Superior temporal gyrus (tissue), 1 donor: ENCODE data around the gene SLC13A2.

Source experiments
- DNase-seq: peaks from one replicate; pipeline ENCODE4 v3.0.0-alpha.2; 2016; ENCODE audit errors: extremely low spot score

The SLC13A2 gene

DNA sequence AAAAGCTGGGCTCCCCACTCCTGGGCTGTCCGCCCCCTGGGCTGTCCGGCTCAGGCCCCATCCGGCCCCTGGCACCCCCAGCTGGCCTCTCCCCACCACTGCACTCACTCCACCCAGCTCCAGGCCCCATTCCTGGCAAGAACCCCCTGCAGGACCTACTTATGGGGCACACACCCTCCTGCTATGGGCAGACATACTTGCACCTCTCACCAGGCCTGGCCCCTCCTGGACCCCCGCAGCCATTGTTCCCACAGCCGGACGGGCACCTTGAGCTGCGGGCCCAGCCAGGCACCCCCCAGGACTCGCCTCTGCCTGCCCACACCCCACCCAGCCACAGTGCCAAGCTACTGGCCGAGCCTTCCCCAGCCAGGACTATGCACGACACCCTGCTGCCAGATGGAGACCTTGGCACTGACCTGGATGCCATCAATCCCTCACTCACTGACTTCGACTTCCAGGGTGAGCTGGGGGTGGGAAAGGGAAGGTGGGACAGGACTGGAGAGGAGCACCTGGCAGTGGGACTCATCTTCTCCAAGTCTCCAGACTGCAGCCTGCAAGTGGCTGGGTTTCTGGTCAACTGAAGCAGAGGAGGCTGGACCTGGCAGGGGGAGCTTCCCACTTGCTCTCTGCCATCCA, 61.4 kb downstream of the SLC13A2 start:
- no peak for DNase-seq

DNA sequence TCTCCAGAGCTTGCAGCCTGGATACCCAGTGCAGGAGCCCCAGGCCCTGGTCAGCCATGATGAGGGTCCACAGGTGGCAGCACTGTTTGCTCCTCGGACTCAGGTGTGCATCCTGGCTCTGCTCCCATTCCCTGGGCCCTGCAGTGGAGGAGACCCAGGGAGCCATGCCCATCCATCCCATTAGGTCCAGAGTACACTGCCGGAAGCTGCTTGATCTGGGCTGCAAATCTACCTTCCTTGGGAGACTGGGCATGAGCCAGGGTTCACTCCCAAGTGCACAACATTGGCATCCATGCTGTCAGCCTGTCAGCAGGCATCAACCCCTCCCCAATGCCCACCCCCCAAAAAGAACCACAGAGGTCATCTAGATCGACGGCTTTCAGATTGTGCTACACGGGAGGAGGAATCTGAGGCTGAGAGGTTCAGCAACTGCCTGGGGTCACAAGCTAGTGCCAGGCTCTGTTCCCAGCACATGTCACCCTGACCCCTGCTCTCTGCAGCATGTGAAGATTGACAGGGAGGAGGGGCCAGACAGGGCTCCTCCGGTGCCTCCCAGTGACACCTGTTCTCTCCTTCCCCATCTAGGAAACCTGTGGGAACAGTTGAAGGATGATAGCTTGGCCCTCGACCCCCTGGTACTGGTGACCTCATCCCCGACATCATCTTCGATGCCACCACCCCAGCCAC, 63.2 kb downstream of the SLC13A2 start:
- DNase-seq, result no peak

- no peak for DNase-seq
These were observed 63.8 kb downstream of the SLC13A2 start for GRCh38 chr17:28537219-28537610.

DNA sequence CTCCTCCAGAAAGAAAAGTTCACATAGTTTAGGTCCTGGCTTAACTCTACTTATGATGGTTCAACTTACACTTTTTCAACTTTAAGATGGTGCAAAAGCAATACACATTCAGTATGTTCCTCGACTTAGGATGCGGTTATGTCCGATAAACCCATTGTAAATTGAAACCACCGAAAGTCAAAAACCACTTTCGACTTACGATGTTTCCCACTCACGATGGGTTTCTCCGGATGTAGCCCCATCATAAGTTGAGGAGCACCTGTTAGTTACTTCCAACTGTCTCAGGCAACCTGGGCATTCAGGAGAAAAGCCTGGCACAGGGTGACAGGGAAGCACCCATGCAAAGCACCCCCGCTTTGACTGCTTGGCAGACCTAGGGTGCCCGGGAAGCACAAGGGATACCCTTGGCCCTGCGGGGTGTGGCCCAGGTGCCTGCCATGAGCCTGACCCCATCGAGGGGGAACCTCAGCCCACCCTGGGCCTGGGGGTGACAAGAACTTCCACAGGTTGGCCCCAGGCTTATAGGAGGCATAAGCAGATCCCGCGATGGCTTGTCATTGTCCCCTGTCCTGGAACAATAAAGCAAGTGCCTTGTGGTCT, 65.0 kb downstream of the SLC13A2 start:
- DNase-seq, result no peak

GRCh38 chr17:28540231-28540630, 66.8 kb downstream of the SLC13A2 start:
- DNase-seq, result no peak

GRCh38 chr17:28541439-28541838, 68.0 kb downstream of the SLC13A2 start:
- DNase-seq, result no peak

DNA sequence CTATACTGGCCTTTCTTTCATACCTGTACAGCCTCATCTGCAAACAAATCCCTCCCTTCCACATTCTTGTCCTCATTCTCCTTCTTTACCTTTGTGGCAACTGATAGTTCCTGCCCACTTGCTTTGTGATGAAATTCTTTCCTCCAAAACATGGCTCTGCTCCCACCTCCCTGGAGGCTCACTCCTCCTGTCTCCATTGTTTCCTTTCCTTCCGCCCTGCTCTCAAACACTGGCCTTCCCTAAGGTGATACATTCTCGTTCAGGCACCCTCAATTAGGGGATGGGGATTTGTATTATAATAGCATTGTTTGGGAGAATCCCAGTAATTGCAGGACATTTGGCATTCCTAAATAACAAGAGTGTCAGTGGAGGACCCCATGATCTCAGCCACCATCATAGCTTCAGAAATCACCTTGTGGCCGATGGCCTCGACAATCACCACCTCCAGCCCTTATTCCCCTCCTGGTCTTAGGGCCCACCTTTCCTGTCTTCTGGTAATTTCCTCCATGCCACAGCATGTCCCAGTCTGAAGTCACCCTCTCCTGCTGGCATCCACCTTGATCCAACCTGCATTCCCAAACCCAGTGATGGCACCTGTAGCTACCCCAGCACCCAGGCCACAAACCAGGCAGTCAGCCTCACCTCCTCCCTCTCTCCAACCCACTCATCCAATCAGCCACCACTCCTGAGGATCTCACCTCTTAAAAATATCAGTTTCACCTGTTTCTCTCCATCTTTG, 71.1 kb downstream of the SLC13A2 start:
- DNase-seq, result no peak

DNA sequence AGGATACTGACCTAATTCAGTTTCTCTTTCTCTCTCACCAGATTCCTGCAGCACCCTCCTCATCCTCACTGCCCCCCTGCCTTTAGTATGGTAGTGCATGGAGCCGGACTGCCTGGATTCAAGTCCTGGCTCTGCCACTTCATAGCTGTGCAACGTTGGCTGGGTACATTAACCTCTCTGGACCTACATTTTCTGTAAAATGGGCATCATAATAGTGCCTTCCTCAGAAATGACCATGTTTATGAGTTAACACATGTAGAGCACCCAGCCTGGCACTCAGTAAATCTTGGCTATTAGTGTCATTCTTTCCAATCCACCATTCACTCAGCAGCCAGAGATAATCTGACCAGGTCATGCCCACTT, 71.7 kb downstream of the SLC13A2 start:
- no peak for DNase-seq

GRCh38 chr17:28545787-28546415, 72.5 kb downstream of the SLC13A2 start:
- DNase-seq, result no peak

- DNase-seq, result no peak
These were observed 73.7 kb downstream of the SLC13A2 start for GRCh38 chr17:28547096-28547622.
